Fibroblast of skin of left biceps (primary cell): ENCODE measurements around the gene SPEM1.

Experiments
- DNase-seq, 2 experiments: peaks; one replicate each; pipeline ENCODE4 v3.0.0-alpha.2; 2013; ENCODE audit warnings: low read depth in 2 of 2

The SPEM1 gene

DNA sequence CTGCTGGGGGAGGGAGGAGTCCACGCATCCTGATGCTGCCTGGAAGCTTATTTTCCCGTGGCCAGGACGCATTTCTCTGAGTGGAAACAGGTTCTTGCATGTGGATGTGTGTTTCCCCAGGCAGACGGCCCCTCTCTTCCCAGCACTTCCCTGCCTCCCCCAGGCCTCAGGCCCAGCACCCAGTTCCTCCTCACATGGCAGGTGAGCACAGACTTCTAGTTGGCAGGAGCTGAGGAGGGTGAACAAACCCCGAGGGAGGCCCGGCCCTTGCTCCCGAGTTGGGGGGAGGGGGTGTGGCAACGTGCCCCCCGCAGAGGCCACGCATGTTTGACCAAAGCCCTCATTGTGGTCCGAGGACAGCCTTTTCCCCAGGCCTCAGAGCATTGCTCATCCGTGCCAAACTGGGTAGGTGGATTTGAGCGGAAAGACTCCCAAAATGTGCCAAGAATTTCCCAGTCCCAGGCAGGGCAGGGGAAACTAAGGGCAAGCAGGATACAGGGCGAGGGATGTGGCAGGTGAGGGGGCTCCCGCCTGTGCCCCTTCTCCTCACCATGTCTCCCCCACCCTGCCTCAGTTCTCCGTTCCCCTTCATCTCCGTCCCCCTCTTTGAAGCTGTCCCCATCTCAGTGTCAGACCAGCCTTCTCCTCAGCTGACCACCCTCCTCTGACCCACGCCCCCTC, 1.5 kb upstream of the SPEM1 start:
- DNase-seq: no peak

GRCh38 chr17:7421186-7421585, 1.1 kb downstream of the SPEM1 start:
- DNase-seq: no peak

- DNase-seq: no peak
These were observed 3.6 kb downstream of the SPEM1 start for GRCh38 chr17:7423679-7424078.

DNA sequence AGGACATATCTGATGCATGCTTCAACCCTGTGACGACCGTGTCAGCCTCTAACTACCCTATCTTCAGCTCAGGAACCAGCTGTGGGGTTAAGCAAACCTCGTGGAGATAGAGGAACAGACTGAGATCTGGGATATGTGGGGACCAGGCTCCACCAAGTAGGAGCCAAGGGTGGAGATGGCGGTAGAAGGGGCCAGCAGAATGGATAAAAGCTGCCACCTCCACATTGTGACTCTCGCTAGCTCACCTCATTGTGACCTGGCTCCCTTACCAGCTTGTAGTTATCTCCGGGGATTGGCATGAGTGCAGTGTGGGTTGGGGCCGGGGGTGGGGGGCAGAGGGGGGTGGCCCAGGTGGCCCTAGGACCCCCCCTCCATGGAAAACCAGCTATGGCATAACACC, 5.2 kb downstream of the SPEM1 start, which contains the start of gene SPEM2:
Gene SPEM2, plus strand, starts transcription at position 301 of the 400 bp plus-strand sequence. Its CDS starts 73 bp downstream, at position 374.
- no peak for DNase-seq

- no peak for DNase-seq
These were observed 5.6 kb downstream of the SPEM1 start for GRCh38 chr17:7425756-7426155.

DNA sequence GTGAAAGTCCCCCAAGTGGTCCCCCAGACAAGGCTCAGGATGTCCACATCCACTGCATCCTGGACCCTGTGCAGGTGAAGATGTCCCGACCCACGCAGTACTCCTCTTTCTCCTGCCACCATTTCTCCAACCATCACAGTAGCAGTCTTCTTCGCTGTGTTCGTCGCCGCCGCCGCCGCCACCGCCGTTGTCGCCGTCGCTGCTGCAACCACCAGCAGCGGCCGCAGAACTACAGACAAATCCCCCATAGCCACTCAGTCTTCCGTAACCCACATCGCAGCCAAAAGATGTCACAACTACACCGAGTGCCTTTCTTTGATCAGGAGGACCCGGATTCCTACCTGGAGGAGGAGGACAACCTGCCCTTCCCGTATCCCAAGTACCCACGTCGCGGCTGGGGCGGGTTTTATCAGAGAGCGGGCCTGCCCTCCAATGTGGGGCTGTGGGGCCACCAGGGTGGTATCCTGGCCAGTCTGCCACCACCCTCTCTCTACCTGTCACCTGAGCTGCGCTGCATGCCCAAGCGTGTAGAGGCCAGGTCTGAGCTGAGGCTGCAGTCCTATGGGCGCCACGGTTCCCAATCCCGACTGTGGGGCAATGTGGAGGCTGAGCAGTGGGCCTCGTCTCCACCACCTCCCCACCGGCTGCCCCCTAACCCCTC, 6.2 kb downstream of the SPEM1 start:
- no peak for DNase-seq

DNA sequence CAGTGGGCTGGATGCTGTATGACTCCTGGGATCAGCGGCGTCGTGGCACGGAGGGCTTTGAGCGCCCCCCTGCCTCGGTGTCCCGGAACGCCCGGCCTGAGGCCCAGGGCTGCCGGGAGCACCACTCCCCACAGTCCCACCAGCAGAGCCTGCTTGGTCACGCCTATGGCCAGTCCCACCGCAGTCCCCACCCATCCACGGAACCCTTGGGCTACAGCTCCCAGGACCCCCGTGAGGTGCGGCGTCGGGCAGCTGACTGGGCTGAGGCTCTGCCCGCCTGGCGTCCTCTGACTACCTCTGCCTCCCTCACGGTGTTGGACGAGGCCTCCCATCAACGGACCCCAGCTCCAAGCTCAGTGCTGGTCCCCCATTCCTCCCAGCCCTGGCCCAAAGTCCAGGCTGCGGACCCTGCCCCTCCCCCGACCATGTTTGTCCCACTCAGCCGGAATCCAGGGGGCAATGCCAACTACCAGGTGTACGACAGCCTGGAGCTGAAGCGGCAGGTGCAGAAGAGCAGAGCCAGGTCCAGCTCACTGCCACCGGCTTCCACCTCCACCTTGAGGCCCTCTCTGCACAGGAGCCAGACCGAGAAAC, 6.9 kb downstream of the SPEM1 start:
- DNase-seq: no peak

- DNase-seq: no peak
These were observed 7.4 kb downstream of the SPEM1 start for GRCh38 chr17:7427549-7427948.

DNA sequence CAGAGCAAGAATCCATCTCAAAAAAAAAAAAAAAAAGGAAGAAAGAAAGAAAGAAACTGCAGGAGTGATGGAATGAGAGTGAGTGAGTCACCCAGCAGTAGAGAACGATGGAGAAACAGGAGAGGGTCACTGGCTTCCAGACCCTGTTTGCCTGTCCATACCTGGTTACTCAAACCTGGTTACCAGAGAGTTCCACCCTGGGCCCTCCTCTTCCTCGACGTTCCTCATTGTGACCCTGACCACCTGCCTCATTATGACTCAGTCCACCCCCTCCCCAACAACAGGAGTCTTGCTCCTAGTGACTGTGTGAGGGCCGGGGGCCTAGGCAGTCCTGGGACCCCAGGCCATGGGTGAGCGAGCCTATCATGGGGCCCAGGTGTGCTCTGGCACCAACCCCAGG, 8.4 kb downstream of the SPEM1 start, which contains the start of gene SPEM3:
Gene SPEM3, plus strand, starts transcription at position 301 of the 400 bp plus-strand sequence. Its CDS starts 46 bp downstream, at position 347.
- no peak for DNase-seq

- DNase-seq: no peak
These were observed 9.6 kb downstream of the SPEM1 start for GRCh38 chr17:7429722-7430121.

GRCh38 chr17:7431231-7431630, 11.1 kb downstream of the SPEM1 start:
- DNase-seq: no peak

DNA sequence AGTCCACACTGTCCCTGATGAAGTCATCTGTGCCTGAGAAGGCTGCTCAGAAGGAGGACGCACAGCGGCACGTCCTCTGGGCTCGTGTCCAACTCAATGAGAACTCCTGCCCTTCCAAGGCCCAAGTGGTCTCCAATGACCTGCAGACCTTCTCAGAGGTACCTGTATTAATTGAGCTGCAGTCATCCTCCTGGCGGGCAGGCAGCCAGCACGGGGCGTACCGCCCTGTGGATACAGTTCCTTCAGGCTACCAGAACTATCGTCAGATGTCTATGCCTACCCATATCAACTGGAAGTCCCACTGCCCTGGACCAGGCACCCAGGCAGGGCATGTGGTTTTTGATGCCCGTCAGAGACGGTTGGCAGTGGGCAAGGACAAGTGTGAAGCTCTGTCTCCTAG, 12.2 kb downstream of the SPEM1 start:
- DNase-seq: no peak

- DNase-seq: no peak
These were observed 15.8 kb downstream of the SPEM1 start for GRCh38 chr17:7435676-7436555.

DNA sequence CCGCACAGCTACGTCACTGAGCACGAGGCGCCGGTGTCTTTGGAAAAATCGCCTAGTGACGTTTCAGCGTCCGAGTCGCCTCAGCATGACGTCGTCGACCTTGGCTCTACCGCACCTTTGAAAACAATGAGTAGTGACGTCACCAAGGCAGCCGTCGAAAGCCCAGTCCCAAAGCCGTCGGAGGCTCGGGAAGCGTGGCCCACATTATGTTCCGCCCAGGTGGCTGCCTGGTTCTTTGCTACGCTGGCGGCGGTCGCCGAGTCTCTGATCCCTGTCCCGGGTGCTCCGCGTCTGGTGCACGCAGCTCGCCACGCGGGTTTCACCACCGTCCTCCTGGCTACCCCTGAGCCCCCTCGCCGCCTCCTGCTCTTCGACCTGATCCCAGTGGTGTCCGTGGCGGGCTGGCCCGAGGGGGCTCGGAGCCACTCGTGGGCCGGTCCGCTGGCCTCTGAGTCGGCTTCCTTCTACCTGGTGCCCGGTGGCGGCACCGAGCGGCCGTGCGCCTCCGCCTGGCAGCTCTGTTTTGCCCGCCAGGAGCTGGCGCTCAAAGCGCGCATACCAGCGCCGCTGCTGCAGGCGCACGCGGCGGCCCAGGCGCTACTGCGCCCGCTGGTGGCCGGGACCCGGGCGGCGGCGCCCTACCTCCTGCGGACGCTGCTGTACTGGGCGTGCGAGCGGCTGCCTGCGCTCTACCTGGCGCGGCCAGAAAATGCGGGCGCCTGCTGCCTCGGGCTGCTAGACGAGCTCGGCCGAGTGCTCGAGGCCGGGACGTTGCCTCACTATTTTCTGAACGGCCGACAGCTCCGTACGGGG, 16.6 kb downstream of the SPEM1 start:
- DNase-seq: no peak

DNA sequence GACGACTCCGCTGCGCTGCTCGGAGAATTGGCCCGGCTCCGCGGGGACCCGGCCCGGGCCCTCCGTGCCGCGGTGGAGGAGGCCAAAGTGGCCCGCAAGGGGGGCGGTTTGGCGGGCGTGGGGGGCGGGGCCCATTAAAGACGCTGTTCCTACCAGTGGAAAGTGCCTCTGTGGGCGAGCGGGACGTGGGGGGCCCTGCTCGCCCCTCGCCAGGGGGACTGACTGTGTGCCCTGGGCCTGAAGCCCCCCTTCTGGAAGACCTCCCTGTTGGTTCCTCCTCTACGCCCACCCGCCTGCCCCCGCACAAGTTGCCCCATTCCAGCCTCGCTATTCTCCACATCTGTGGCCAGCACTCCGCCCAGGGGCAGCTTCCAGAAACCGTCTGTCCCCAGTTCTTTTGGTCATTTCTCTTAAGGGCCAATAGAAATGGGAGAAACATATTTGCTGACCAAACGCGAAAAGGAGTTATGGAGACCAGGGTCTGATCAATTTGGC, 17.3 kb downstream of the SPEM1 start:
- no peak for DNase-seq

DNA sequence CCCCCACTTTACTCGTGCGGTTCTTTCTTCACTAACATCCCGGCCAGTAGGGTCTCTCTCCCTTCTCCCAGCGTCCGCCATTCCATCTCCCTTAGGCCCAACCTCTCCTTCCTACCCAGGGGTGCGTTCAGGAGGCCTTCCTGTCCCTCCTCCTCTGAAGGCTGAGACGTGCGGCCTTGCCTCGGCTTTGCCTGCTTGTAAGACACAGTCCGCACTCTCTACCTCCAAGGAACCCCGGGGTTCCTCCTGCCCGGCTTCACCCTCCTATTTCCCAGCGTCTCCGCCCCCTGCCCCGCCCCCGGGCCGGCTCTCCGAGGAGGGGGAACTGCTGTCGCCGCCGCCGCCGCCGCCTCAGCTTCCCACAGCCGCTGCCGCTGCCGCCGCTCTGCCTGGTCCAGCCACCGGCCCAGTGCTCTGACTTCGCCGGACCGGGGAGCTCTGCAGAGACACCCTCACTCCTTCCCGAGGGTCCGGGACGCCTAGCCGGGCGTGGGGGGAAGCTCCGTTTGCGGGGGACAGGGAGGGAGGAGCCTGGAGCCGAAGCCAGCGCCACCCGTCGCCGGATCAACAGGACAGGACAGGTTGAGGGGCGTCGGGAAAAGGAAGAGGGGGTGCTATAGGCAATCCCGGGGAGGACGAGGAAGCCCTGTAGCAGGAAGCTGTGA, 18.0 kb downstream of the SPEM1 start:
- DNase-seq: no peak

DNA sequence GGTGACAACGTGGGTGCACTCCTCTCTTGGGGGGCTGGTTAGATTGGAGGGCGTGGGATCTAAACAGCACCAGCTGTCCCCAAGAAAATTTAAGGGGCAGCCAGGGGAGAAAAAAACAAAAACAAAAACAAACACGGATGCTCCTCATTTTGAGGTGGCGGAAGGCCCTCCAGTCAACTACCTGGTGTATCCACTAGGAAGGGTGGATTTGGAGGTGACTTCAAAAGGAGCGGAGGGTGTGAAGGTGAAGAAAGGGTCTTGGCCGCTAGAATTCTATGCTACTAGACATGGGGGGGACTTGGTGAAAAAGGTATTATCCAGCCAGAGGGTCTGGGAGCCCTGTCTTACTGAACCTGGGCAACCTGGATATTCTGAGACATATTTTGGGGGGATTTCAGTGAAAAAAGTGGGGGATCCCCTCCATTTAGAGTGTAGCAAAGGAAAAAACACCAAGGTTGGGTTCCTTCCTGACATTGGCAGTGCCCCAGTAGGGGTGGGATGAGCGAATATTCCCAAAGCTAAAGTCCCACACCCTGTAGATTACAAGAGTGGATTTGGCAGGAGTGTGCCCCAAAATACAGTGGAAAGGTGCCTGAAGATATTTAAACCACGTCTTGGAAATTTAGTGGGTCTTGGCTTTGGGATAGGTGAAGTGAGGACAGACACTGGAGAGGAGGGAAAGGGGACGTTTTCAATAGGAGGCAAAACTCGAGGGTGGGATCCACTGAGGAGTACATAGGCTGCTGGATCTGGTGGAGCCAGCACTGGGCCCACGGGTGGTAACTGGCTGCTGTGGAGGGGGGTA, 18.7 kb downstream of the SPEM1 start:
- DNase-seq: no peak

DNA sequence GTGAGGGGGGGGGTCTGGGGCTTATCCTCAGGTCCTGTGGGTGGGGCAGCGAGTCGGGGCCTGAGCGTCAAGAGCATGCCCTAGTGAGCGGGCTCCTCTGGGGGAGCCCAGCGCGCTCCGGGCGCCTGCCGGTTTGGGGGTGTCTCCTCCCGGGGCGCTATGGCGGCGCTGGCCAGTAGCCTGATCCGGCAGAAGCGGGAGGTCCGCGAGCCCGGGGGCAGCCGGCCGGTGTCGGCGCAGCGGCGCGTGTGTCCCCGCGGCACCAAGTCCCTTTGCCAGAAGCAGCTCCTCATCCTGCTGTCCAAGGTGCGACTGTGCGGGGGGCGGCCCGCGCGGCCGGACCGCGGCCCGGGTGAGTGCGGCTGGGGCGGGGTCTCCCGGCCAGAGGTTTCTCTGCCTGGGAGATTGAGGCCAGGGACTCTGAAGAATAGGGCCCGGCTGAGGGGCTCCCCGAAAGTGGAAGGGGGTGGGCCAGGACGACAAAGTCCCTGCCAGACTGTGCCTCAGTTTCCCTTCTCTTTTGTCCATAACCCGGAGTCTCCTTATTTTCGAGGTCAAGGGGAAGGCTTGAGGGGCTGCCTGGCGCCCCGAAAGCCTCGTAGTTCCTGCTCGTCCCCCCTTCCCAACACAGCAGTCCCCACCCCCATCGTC, 19.5 kb downstream of the SPEM1 start, which contains the start of gene FGF11:
Gene FGF11, plus strand, starts transcription at position 51 of the 651 bp plus-strand sequence. Its CDS starts 109 bp downstream, at position 160.
- DNase-seq: no peak
